Stimulated activated CD4-positive, alpha-beta T cell treated with anti-CD3 and anti-CD28 coated beads, Interleukin-4, amount 100 ng/mL, for 48 hours (primary cell): ENCODE data around the gene VAV2.

Experiments used
- DNase-seq, 2 donors: peaks; one replicate each; pipeline ENCODE4 v3.0.0-alpha.2; 2020; ENCODE audit warnings: low read depth in 2 of 2

Gene VAV2

GRCh38 chr9:133836001-133836758, 155.9 kb downstream of the VAV2 start:
- DNase-seq, result no peak

- no peak for DNase-seq
Observed at GRCh38 chr9:133835262-133835901, 156.7 kb downstream of the VAV2 start.

- DNase-seq, result no peak
Observed at GRCh38 chr9:133834080-133834976, 157.8 kb downstream of the VAV2 start.

- DNase-seq, result no peak
Observed at GRCh38 chr9:133833388-133834025, 158.6 kb downstream of the VAV2 start.

GRCh38 chr9:133832877-133833276, 159.2 kb downstream of the VAV2 start:
- no peak for DNase-seq

GRCh38 chr9:133830711-133831110, 161.4 kb downstream of the VAV2 start:
- no peak for DNase-seq

- DNase-seq, result no peak
Observed at GRCh38 chr9:133830310-133830709, 161.8 kb downstream of the VAV2 start.

GRCh38 chr9:133828338-133828997, 163.7 kb downstream of the VAV2 start:
- DNase-seq, result no peak

GRCh38 chr9:133826289-133827085, 165.6 kb downstream of the VAV2 start:
- DNase-seq, result no peak

- DNase-seq, result no peak
Observed at GRCh38 chr9:133825555-133826218, 166.4 kb downstream of the VAV2 start.

GRCh38 chr9:133824802-133825186, 167.3 kb downstream of the VAV2 start:
- no peak for DNase-seq

- DNase-seq, result no peak
Observed at GRCh38 chr9:133824106-133824801, 167.9 kb downstream of the VAV2 start.

- DNase-seq, result no peak
Observed at GRCh38 chr9:133823189-133824105, 168.7 kb downstream of the VAV2 start.

GRCh38 chr9:133822430-133823065, 169.6 kb downstream of the VAV2 start:
- DNase-seq, result no peak

- no peak for DNase-seq
Observed at GRCh38 chr9:133821601-133822429, 170.3 kb downstream of the VAV2 start.

GRCh38 chr9:133819923-133820322, 172.2 kb downstream of the VAV2 start:
- no peak for DNase-seq

- no peak for DNase-seq
Observed at GRCh38 chr9:133818444-133818843, 173.7 kb downstream of the VAV2 start.
